ENCODE data around the gene MCRIP2.

The MCRIP2 gene

DNA sequence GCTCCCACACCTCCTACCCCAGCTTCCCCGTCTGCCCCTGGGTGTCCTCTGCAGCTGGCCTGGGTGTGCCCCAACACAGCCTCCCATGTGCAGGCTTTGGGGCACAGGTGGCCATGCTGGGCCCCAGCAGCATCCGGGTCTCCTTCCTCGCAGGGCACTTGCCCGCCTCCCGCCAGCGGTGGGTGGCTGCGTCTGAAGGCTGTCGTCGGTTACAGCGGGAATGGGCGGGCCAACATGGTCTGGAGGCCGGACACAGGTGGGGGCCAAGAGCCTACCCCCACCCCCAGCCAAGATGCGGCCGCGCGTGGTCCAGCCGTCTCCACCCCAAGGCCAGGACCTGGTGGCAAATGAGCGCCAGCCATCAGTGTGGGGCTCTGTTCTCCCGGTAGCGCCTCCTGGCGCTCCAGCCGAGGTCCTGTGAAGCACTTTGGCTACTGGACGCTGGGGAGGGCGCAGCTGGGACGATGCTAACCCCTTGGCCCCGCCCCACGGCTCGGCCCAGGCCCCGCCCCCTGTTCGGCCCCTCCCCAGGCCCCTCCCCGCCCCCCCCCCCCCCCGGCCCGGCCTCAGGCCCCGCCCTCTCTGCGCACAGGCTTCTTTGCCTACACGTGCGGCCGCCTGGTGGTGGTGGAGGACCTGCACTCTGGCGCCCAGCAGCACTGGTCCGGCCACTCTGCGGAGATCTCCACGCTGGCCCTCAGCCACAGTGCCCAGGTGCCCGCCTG, 19.0 kb downstream of the MCRIP2 start:
- no peak for TF ChIP-seq SPI1 (IDR thresholded peaks at IDR 0.05; ENCODE audit: borderline replicate concordance, low read depth)
- TF ChIP-seq, protein P1, sequence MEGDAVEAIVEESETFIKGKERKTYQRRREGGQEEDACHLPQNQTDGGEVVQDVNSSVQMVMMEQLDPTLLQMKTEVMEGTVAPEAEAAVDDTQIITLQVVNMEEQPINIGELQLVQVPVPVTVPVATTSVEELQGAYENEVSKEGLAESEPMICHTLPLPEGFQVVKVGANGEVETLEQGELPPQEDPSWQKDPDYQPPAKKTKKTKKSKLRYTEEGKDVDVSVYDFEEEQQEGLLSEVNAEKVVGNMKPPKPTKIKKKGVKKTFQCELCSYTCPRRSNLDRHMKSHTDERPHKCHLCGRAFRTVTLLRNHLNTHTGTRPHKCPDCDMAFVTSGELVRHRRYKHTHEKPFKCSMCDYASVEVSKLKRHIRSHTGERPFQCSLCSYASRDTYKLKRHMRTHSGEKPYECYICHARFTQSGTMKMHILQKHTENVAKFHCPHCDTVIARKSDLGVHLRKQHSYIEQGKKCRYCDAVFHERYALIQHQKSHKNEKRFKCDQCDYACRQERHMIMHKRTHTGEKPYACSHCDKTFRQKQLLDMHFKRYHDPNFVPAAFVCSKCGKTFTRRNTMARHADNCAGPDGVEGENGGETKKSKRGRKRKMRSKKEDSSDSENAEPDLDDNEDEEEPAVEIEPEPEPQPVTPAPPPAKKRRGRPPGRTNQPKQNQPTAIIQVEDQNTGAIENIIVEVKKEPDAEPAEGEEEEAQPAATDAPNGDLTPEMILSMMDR (IDR thresholded peaks at IDR 0.05; ENCODE audit: insufficient read depth, low read length) = peak; percentile 47
- peak; percentile 51; the same call in 1 of the 2 replicates for TF ChIP-seq POLR2AphosphoS5 (IDR thresholded peaks at IDR 0.05; ENCODE audit: low read depth)
- TF ChIP-seq, protein P2, sequence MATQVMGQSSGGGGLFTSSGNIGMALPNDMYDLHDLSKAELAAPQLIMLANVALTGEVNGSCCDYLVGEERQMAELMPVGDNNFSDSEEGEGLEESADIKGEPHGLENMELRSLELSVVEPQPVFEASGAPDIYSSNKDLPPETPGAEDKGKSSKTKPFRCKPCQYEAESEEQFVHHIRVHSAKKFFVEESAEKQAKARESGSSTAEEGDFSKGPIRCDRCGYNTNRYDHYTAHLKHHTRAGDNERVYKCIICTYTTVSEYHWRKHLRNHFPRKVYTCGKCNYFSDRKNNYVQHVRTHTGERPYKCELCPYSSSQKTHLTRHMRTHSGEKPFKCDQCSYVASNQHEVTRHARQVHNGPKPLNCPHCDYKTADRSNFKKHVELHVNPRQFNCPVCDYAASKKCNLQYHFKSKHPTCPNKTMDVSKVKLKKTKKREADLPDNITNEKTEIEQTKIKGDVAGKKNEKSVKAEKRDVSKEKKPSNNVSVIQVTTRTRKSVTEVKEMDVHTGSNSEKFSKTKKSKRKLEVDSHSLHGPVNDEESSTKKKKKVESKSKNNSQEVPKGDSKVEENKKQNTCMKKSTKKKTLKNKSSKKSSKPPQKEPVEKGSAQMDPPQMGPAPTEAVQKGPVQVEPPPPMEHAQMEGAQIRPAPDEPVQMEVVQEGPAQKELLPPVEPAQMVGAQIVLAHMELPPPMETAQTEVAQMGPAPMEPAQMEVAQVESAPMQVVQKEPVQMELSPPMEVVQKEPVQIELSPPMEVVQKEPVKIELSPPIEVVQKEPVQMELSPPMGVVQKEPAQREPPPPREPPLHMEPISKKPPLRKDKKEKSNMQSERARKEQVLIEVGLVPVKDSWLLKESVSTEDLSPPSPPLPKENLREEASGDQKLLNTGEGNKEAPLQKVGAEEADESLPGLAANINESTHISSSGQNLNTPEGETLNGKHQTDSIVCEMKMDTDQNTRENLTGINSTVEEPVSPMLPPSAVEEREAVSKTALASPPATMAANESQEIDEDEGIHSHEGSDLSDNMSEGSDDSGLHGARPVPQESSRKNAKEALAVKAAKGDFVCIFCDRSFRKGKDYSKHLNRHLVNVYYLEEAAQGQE (IDR thresholded peaks at IDR 0.05; ENCODE audit: insufficient replicate concordance, low read depth) = no peak
- no peak for TF ChIP-seq GABPA (IDR thresholded peaks at IDR 0.05; ENCODE audit: low read depth)
- H3K4me3 ChIP-seq (replicated peaks; ENCODE audit: insufficient read depth, low read length) = no peak overlapping the region
- peak overlapping the region; percentile 55 for H3K27ac ChIP-seq (replicated peaks)
- peak; percentile 85 to 93 for DNase-seq (ENCODE audit: low read depth in 1 of 2, low spot score in 1 of 2)
- H3K27me3 ChIP-seq (ENCODE audit: insufficient read depth, poor library complexity, severe bottlenecking) = no peaks in the 10 kb centered on the region

DNA sequence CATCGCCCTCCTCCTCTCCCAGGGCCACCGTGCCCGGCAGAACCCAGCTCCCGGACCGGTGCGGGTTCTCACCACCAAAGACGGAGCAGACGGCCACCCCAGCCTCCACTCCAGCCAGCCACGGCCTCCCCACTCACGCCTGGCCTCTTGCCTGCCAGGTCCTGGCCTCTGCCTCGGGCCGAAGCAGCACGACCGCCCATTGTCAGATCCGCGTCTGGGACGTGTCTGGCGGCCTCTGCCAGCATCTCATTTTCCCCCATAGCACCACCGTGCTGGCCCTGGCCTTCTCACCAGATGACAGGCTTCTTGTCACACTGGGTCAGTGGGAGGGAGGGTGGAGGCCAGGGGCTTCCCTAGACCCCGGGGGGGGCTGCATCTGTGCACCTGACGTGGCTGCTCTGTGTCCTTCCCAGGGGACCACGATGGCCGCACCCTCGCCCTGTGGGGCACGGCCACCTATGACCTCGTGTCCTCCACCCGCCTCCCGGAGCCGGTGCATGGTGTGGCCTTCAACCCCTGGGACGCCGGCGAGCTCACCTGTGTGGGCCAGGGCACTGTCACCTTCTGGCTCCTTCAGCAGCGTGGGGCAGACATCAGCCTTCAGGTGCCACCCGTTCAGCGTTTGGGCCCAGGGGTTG, 19.7 kb downstream of the MCRIP2 start:
- Histone ChIP-seq H3K27me3 (ENCODE audit: insufficient read depth, poor library complexity, severe bottlenecking) (no peaks in the 10 kb centered on the region), H3K4me3 (replicated peaks; ENCODE audit: insufficient read depth, low read length) (no peak overlapping the region), H3K27ac (replicated peaks) (peak overlapping the region; percentile 25; the same call in 1 of the 2 replicates)
- TF ChIP-seq, protein P2 (IDR thresholded peaks at IDR 0.05; ENCODE audit: insufficient replicate concordance, low read depth) = no peak
- TF ChIP-seq, protein P1 (IDR thresholded peaks at IDR 0.05; ENCODE audit: insufficient read depth, low read length) = no peak
- TF ChIP-seq SPI1 (IDR thresholded peaks at IDR 0.05; ENCODE audit: borderline replicate concordance, low read depth) (no peak), POLR2AphosphoS5 (IDR thresholded peaks at IDR 0.05; ENCODE audit: low read depth) (no peak), GABPA (IDR thresholded peaks at IDR 0.05; ENCODE audit: low read depth) (no peak)
- no peak for DNase-seq (ENCODE audit: low read depth in 1 of 2, low spot score in 1 of 2)

DNA sequence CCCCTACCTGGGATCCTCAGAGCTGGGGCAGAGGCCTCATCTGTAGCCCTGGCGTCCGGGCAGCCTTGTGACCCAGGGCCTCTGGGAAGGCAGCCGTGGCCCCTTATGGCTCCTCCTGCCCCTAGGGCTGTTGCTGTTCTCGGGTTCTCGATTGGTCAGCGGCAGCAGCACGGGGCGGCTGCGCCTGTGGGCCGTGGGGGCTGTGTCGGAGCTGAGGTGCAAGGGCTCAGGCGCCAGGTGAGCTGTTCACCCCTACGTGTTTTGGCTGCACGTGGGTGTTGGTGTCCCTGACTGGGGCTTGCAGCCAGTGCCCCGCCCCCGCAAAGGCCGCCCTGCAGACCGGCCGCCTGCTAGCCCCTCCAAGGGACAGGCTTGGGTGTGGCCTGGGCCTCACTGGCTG, 20.5 kb downstream of the MCRIP2 start:
- TF ChIP-seq SPI1 (IDR thresholded peaks at IDR 0.05; ENCODE audit: borderline replicate concordance, low read depth) (no peak), POLR2AphosphoS5 (IDR thresholded peaks at IDR 0.05; ENCODE audit: low read depth) (no peak), GABPA (IDR thresholded peaks at IDR 0.05; ENCODE audit: low read depth) (no peak)
- TF ChIP-seq, protein P2 (IDR thresholded peaks at IDR 0.05; ENCODE audit: insufficient replicate concordance, low read depth) = no peak
- TF ChIP-seq, protein P1 (IDR thresholded peaks at IDR 0.05; ENCODE audit: insufficient read depth, low read length) = no peak
- Histone ChIP-seq H3K27me3 (ENCODE audit: insufficient read depth, poor library complexity, severe bottlenecking) (no peaks in the 10 kb centered on the region), H3K4me3 (replicated peaks; ENCODE audit: insufficient read depth, low read length) (no peak overlapping the region), H3K27ac (replicated peaks) (no peak overlapping the region)
- DNase-seq (ENCODE audit: low read depth in 1 of 2, low spot score in 1 of 2) = no peak

Measured in HL-60 (cell line).